ENCODE results near the gene SUMF1.

The SUMF1 gene

DNA sequence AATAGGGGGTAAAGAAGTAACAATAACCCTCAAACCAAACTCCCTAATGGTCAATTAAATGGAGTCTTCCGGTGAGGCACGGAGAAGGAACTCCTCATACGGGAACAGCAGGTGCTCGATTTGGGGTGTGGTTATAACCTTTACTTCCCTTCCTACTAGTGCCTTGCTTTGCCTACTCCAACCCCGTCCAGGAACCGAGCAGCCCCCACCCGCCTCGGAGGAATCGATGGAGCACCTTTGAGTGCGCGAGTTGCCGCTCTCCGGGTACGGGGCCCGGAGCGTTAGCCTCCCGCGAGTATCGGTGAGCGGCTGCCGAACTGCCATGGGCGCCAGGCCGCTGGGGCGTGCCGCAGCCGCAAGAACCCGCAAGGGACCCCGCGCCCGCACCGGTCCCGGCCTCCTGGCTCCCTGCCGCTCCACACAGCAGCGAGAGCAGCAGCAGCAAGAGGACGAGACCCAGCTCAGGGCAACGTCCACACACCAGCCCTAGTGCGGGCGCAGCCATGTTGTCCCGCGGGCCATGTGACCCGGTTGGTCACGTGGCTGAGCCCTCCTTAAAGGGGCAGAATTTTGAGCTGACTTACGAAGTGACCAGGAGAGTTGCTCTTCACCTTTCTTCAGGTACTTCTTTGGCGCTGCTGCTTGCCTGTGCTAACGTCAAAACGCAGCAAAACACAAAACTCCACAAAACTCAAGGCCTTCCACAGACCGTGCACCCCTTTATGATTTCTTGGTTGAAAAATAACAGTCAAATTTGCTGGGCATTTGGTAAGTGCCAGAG, at the start of gene SUMF1:
SUMF1 (minus strand) TSS at position 529 of the 781 bp plus-strand sequence; CDS start at position 505, 24 bp downstream.
- peak; percentile 23 for DNase-seq

DNA sequence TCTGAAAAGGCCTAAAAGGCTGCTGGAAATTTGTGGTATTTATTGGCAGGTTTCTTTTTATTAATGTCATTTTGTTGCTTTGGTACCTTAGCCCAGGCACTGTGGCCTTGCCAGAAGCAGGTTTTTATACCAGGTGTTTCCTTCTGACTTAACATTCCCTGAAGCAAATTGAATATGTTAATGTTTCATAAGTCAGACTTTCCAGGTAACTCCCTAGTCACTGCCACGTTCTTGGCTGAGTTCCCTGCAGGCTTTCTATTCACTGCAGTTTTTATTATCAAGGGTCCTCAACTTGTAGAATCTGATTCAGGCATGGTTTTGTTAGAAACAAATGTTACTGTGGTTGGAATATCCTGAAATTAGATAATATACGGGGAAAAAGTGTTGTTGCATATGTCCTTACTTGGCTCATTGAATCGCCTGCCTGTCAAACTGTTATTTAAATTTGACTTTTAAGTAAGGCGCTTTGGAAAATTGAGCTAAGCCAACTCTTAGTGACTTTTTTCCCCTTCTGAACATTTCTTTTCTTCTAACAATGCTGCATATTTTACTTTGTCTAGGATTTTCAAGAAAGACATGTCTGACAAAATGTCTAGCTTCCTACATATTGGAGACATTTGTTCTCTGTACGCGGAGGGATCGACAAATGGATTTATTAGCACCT, 49.0 kb upstream of the SUMF1 start:
- DNase-seq = no peak

DNA sequence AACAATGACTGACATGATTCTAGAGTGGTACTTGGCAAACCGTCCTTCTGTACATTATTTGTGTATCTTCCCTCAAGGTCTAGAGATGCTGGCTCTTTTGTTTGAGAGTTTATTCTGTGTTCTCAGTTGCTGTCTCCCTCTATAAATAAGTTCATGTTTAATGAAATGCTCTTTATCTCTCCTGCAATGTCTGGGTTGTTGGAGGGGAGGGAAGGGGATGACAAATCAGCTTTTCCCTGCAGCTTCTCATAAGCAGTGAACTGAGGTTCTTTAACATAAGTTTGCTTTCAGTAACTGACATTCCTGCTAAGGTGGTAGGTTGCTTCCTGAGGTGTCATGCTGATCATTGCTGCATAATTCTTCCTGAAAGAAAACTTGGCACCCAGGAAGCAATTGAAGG, 47.8 kb upstream of the SUMF1 start:
- DNase-seq = no peak

DNA sequence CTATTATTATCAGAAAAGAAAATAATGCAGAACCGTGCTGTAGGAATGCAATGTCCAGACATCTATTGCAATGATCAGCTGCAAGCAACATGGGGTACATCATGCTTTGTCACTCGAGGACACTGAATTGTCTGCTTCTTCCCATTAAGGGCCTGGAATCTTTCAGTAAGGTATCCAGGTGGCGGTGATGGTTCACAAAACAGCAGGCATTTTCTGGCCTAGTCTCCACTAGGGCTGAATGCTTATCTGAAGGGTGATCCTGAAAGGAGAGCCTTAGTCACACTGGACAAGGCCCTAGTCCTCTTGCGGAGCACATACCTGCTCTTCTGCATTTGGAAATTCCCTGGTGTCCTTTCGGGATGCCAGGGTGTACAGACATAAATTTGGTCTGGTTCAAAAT, 47.3 kb upstream of the SUMF1 start:
- DNase-seq = no peak

DNA sequence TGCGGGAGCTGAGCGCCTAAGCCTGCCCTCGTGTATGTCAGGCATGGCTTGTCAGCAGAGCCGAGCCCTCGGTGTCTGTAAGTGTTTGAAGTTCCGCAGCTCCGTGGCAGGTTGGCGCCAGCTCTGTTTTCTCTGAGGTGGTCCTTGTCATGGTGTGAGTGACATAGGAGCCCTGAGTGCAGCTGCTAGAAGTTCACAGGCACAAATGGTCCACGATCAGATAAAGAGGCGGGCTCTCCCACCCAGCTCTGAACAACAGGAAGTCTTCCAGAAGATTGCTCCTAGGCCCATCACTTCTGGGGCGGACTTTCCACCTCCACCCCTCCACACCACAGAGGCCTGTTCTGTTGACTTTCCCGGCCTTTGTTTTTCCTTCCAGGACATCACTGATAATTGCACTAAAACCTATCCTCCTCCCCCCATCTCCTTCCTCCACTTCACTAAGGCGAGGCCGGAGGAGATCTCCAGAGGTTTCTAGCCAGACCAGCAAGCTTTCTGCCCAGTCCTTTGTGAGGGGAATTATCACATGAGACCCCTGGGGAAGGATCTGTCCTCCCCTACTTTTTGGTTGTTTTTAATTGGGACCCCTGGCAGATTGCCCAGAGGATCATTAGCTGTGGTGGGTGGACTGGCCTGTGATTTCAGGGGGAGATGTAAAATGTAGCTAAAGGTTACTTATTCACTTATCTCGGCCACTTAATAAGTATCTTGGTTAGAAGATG, 46.0 kb upstream of the SUMF1 start:
- no peak for DNase-seq

DNA sequence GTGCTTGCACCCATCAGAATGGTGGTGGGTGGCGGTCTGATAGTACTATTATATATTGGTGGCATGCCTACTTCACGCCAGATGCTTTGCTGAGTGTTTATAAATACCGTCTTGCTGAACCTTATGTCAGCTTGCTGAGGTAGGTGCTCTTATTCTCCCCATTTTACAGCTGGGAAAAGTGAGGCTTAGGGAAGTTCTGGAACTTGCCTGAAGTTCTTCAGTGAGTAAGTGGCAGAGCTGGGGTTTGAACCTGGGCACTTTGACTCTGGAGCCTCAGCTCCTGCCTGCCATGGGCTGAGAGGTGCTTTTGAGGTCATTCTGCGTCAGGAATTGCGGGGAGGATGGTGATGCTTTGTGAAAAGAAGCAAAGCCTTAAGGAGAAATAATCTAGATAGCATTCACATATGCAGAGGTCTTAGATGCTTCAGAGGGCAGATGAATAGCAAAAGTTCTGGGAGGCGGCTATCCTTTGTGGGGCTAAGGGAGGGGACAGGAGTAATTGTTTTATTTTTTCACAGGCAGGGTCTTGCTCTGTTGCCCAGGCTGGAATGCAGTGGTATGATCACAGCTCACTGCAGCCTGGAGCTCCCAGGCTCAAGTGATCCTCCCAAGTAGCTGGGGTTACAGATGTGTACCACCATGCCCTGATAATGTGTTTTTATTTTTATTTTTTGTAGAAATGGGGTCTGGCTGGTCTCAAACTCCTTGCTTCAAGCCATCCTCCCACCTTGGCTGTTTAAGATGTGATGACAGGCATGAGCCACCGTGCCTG, 44.6 kb upstream of the SUMF1 start:
- DNase-seq = no peak

DNA sequence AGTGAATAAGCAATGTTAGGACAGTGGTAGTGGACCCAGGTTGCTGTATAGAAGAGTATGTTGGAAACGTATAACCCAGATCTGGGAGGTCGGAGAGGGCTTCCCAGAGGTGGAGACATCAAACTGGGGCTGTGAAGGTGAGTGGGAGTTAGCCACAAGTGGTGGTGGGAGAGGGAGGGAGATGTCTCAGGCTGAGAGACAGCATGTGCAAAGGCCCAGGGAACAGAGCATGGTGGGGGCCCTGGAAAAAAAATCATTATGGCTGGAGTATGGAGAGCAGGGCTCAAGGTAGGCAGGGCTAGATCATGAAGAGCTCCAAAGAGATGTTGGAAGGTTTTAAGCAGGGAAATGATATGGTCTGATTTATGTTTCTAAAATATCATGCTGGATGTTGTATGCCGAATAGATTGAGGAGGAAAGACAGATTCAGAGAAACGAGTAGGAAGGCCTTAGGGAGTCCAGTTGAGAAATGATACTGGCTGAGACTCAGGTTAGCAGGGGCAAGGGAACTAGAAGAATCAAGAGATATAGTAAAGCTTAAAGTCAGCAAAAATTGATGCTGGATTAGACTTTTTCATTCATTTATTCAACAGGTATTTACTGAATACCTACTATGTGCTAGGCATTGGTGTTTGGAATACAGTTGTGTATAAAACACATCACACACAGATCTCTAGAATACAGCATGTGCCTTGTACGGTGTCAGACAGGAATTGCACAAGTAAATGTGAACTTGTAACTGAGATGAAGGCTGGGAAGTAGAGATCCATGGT, 43.1 kb upstream of the SUMF1 start:
- no peak for DNase-seq

DNA sequence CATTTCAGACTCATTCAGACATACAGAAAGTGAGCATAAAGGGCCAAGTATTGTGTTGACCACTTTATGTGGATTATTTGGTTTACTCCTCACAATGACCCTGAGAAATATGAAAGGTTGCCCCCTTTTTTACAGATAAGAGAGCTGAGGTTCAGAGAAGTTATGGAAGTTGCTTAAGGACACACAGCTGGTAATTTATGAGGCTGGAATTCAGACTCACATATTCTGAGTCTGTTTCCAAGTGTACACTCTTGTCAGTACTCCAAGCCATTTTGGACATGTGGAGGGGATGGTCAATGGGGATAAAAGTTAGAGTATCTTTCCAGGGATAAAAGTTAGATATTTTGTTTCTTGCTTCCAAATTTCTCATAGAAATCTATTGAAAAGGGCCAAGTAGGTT, 42.0 kb upstream of the SUMF1 start:
- DNase-seq = no peak

DNA sequence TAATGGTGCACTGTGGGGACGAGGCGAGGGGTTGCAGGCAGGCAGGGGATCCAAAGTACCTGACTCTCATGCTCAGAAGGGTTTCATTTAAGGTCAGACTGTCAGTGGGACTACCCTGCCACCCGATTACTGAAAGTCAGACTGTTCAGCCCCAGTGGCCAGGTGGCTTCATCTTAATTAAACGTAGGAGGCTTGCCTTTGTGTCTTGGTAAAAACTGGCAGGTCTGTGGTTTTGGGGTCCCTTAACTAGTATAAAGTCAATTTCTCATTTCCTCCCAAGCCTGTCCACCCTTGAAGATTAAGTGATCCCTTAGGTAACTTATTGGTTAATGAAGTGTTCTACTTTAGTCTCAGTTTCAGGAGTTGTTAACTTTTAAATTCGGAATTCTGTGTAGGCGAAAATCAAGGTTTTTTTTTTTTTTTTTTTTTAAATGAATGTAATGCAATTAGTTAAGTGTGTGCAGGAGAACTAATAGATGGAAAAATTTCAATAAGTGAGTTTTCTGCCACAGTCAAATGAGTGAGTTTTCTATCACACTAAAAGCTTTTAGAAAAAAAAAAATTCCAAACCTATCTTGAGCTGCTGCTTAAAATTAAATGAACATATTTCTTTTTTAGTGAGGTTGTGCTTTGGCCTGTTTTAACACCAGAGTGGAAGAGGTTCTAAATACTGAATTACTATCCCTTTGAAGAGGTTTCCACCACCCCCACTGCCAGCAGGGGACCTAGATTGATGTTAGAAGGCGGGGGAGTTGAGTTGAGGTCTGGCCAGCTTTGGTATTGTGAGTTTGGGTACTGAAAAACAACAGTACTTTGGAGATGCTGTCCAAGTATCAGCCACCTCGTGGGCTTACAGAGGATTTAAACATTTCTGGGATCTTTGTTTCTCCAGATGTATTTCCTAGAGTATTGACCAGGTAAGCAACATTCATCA, 41.2 kb upstream of the SUMF1 start:
- no peak for DNase-seq

DNA sequence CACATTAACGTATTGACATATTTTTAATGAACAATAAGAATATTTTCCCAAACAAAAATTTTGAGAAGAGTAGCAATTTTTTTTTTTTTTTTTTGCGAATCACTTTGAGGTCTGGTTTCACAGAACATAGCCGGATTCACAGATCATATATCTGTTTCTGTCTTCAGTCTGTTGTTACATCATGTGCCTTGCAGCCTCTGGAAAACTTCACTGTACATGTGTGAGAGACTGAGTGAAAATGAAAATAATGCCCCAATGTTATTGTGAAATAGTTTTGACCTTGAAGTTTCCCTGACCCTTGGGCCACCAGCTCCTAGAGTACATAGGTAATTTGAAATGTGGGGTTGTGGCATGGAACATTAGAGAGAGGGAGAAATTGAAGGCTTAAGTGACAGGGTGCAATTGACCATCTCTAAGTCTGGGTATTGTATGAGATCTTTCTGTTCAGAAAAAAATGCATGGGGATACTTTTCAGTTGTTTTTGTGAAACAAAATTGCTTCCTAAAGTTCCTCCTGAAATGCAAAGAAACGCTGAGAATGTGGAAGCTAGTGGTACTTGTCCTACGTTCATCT, 40.0 kb upstream of the SUMF1 start:
- peak; percentile 12 for DNase-seq

DNA sequence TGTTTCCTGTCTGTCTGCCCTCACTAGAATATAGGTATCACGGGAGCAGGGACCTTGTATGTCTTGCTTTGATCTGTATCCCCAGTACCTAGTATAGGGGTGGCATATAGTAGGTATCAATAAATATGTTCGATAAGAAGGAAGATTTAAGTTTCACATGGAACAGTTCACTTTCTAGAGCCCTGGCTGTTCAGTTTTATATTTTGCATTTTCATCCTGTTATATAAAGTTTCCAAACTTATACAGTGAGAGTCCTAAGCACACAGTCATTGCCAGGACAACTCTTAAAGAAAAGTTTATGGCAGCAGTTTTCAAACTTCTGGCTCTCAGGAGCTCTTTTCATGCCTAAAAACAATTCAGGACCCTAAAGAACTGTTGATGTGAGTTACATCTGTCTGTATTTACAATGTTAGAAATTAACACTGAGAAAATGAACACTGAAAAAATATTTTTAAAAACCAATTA, 39.5 kb upstream of the SUMF1 start:
- DNase-seq = no peak

DNA sequence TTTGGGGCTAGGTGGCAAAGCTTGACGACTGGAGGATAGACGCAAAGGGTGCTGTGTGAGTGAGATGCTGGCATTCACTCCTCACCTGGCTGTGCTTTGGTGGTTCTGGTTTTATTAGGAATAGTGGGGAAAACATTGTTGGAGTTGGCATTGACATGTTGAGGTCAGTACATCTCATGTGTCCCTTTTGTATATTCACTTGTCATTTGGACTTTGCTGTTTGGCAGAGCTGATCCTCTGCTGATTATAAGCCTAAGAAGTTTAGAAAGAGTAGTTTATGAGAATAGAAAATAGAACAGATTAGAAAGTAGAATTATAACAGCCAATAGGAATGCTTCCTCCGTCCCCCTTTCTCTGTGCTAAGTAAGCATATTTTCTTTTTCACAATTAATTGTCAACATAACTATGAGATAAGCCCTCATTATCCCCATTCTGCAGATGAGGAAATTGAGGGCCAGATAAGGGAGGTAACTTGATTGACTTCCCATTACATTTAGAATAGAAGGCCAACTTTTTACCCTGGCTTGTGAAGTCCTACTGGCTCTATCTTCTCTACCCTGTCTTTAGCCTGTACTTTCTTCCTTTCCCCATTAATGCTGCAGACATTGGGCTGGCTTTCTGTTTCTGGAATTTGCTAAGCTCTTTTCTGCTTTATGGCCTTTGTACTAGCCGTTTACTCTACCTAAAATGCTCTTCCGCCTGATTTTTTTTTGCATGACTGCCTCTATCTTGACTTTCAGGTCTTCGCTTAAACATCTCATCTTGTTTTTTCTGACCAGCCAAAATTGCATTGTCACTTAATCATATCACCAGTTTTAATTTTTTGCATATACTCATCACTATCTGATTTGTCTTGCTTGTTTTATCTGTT, 38.9 kb upstream of the SUMF1 start:
- DNase-seq = no peak

DNA sequence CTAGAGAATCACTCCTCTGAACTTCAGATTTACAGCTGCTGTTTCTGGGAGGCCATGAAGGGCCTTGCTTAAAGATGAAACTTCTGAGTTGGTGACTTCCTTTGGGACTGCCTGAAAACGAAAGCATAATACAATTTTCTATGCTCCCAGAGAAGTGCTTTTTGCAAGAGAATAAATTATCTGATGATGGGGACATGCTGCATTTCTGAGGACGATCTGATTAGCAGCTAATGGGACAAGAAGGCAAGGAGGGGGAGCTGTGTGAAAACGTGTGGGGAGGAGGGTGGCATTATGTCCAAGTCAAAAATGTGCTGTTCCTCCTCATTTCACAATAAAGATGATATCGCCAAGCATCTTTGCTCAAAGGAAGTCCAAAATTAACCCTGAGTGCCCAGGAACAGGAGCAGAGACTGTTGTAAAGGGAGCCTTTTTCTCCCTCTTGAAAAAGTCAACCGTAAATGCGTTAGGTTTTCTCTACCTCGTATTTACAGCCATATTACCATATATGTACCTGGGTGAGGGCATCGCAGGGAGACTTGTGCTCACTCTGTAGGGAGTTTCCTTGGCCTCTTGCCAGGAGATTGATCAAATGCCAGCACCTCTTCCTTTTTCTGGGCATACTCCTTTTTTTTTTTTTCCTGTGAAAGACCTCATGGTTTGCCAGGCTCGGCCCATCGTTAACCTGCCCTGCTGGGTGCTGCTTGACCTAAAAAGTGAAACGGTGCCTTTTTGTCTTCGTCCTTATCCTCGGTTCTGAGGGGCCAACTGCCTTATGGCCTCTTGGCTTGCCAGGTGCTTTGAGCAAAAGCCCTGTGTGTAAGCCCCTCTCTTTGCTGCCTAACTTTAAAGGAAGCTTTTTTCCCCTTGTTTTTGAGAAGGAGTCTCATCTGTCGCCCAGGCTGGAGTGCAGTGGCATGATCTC, 37.5 kb upstream of the SUMF1 start:
- peak; percentile 74 for DNase-seq

DNA sequence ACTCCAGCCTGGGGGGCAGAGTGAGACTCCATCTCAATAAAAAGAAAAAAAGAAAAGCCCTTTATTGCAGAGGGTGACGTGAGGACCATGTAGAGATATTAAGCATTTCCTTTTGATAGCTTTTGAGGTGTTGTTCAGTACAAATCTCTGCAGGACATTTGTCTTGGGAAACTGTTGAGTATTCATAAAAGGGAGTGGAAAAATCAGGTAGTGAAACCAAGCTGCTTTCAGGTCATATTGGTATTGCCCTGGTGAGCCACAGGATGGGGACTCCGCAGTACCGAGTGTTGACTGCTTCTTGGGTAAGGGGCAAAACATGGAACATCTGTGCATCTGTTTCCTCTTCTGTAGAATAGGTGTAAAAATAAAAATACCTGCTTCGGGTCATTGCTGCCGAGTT, 36.0 kb upstream of the SUMF1 start:
- no peak for DNase-seq

DNA sequence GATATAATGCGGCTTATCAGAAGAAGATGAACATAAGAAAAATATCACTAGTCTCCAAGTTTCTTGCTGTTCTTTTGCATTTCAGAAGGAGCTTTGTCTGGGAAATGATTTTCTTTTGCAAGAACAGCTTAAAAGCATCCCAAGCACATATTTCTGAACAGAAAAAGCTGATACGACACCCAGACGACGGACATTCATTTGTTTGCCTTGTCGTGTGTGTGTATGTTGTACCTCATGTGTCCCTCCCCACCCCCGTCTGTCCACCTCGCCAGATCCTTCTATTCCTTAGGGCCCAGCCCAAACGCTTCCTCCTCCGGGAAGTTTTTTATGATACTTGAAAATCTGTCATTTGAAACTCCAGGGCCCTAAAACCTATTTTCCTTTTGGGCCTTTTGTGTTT, 34.9 kb upstream of the SUMF1 start:
- DNase-seq = no peak

DNA sequence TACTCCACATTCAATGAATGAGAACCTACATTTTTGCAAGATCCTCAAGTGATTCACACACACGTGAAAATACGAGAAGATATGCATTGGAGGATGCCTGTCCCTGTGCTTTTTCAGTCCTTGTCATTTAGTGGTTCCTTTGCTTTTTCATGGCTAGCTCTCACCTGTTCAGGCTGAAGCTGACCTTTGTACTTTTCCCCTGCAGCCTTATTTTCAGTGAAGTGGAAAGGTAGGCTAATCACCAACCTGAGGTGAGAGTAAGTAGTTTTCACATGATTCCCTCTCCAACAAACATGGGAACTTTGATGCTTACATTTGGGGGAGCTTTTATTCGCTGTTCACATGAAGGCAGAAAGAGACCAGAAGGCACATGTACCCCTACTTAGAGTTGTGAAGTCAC, 34.4 kb upstream of the SUMF1 start:
- DNase-seq = no peak

DNA sequence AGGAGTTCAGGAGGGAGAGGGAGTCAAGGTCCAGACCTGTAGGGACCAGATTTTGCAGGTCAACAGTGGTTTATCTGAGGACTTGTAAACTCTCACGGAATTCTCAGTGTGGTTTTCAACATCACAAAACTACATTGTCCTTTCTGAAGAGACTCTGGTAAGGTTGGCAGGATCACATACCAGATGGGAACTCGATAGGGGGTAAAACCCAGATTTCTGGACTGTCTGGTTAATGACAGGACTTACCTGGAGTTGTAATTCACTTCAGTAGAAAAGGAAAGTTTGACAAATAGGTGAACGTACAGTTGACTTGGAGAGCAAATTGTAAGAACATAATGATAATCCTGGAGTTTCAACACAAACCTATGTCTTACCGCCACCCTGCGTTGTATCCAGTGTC, 31.4 kb upstream of the SUMF1 start:
- no peak for DNase-seq

DNA sequence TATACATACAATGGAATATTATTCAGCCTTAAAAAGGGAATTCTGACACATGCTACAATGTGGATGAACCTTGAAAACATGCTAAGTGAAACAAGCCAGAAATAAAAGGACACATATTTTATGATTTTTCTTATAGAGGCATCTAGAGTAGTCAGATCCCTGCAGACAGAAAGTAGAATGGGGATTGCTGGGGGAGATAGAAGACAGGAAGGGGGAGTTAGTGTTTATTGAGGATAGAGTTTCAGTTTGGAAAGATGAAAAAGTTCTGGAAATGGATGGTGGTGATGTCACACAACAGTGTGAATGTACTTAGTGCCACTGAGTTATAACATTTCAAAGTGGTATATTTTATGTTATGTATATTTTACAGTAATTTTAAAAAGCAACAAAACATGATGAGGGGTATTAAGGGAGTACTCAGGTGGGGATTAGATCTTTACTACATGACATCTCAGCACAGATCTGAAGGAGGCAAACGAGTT, 30.8 kb upstream of the SUMF1 start:
- DNase-seq = no peak

Measured in GF-D8 (cell line).